Subcutaneous abdominal adipose tissue (tissue), 5 donors: ENCODE data around the gene TMCC3.

Source experiments
- H3K27ac ChIP-seq: one replicate; pipeline ENCODE4 v1.7.0; 2013; ENCODE audit warnings: low read depth, mild to moderate bottlenecking, inconsistent platforms, low read length, moderate library complexity
- H3K27me3 ChIP-seq, 5 donors: one replicate each; pipeline ENCODE4 v1.7.0; 2013; ENCODE audit warnings: low read length in 5 of 5, inconsistent platforms in 1 of 5; ENCODE audit not compliant: control insufficient read depth in 5 of 5, insufficient read depth in 4 of 5
- H3K36me3 ChIP-seq, 5 donors: one replicate each; pipeline ENCODE4 v1.7.0; 2013; ENCODE audit warnings: low read length in 5 of 5; ENCODE audit not compliant: control insufficient read depth in 5 of 5, insufficient read depth in 5 of 5
- H3K4me1 ChIP-seq, 5 donors: one replicate each; pipeline ENCODE4 v1.7.0; 2013; ENCODE audit warnings: low read length in 5 of 5, mild to moderate bottlenecking in 3 of 5, moderate library complexity in 1 of 5; ENCODE audit not compliant: control insufficient read depth in 5 of 5, insufficient read depth in 5 of 5
- H3K4me3 ChIP-seq, 5 donors: one replicate each; pipeline ENCODE4 v1.7.0; 2013; ENCODE audit warnings: low read length in 5 of 5, low read depth in 1 of 5
- H3K9ac ChIP-seq, 5 donors: one replicate each; pipeline ENCODE4 v1.7.0; 2013; ENCODE audit warnings: low read length in 5 of 5, mild to moderate bottlenecking in 4 of 5, moderate library complexity in 3 of 5
- H3K9me3 ChIP-seq, 5 donors: one replicate each; pipeline ENCODE4 v1.7.0; 2013; ENCODE audit warnings: low read length in 5 of 5; ENCODE audit not compliant: control insufficient read depth in 5 of 5
- donor health status: healthy.
- donor health status: healthy.
- donor health status: healthy.
- donor health status: healthy.
- donor health status: healthy.

TMCC3 gene

DNA sequence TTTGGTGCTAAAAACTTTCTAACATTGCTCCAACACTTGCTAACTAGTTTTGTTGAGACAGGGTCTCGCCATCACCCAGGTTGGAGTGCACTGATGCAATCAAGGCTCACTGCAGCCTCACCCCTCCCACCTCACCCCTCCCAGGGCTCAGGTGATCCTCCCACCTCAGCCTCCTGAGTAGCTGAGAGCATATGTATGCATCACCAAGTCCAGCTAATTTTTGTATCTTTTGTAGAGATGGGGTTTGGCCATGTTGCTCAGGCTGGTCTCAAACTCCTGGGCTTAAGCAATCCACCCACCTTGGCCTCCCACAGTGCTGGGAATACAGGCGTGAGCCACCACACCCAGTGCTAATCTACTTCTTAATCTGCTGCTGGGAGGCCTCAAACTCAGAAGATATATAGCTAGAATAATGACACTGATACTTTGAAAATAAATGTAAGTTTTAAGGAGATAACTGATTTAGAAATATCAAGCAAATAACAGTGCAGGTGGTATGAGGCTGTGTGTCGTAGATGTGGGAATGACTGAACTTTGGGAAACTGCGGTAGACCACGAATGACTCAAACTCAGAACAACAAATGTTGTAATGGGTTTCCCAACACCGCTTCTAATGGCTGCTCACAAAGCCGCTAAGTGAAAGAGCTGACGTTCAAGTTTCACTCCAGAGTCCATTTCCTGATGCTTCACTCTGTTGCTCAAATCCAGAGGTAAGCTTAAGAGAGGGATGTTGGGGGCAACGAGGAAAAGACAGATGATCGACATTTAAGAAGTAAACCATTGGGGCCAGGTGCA is 10.0 kb downstream of the TMCC3 start:
- Histone ChIP-seq H3K4me3 (no peak overlapping the region), H3K27me3 (no peaks in the 10 kb centered on the region), H3K36me3 (peaks cover 0 to 3% (median 0%) of the 10 kb centered on the region in 5 donors), H3K9me3 (no peaks in the 10 kb centered on the region), H3K9ac (no peak overlapping the region), H3K27ac (no peak overlapping the region), H3K4me1 (peaks cover 0 to 37% (median 15%) of the 10 kb centered on the region in 5 donors)

DNA sequence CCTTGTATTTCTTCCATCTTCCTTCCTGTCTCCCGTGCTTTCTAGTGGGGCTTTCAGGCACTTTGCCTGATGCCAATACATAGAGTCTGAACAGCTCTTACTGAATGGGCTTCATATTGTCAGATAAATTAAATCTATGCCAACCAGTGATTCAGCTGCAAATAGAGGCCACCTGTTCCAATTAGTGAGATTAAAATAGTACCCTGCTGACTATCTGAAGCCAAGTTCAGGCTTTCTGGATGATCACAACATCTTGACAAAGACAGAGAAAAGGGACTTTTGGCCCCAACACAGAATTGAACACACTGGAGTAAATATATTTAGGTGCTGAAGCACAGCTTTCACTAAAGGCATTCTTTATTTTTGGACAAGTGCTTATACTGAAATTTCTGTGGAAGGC is 11.8 kb downstream of the TMCC3 start:
- Histone ChIP-seq H3K36me3 (no peaks in the 10 kb centered on the region), H3K27ac (no peak overlapping the region), H3K27me3 (no peaks in the 10 kb centered on the region), H3K9me3 (no peaks in the 10 kb centered on the region), H3K4me1 (peaks cover 0 to 19% (median 3%) of the 10 kb centered on the region in 5 donors), H3K4me3 (no peak overlapping the region), H3K9ac (no peak overlapping the region)

DNA sequence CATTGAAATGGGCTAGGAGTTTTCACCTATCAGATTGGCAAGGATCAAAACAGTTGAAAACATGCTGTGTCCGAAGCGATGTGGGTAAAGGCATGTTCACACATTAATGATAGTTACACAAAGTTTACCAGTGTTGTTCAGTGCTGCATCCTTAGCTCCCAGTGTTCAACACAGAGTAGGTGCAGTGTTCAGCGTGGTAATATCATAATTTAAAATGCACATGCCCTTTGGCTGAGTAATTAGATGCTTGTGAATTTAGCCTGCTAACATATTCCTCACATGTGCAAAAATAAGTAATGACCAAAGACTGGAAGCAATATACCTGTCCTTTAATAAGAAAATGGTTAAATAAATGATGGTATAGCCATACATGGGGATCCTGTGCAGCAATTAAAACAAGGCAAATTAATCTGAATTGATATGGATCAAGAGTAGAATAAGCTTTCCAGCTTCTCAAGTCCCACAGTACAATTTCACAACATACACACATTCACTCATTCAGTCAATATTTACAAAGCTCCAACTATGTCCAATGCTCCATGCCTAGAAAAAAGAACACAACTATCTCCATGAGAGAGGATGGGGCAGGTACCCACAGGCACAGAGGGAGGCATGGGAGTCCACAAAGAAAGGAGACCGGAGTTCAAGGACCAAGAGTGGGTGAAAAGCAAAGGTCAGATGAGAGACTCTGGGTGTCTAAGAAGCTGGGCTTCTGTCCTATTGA is 12.8 kb downstream of the TMCC3 start:
- no peak overlapping the region for H3K27ac ChIP-seq
- no peak overlapping the region for H3K9ac ChIP-seq
- no peaks in the 10 kb centered on the region for H3K36me3 ChIP-seq

DNA sequence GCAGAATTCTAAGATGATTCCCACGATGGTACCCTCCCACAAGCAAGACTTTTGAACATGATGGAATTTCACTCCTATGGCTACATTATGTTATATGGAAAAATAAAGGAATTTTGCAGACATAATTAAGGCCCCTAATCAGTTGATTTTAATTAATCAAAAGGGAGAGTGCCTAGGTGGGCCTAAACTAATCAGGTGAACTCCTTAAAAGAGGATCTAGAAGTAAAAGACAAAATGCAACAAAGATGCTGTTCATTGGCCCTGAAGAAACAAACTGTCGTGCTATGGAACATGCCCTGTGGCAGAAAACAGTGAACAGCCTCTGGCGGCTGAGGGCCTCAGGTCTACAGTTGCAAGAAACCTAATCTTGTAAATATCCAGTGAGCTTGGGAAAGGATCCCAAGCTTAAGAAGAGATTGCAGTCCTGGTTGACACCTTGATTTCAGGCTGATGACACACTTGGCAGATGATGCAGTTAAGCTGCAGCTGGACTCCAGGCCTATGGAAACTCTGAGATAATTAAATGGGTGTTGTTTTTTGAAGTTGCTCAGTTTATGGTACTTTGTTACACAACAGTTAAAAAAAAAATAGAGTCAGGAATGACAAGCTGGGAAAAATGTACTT is 13.8 kb downstream of the TMCC3 start:
- Histone ChIP-seq H3K36me3 (no peaks in the 10 kb centered on the region), H3K27me3 (no peaks in the 10 kb centered on the region), H3K27ac (no peak overlapping the region), H3K4me1 (peaks cover 0 to 8% (median 0%) of the 10 kb centered on the region in 5 donors), H3K4me3 (no peak overlapping the region), H3K9me3 (no peaks in the 10 kb centered on the region), H3K9ac (no peak overlapping the region)

More for the DNA sequence above, 12.8 kb downstream of the TMCC3 start:
- Histone ChIP-seq H3K9me3 (no peaks in the 10 kb centered on the region), H3K4me3 (no peak overlapping the region), H3K4me1 (peaks cover 0 to 12% (median 2%) of the 10 kb centered on the region in 5 donors), H3K27me3 (no peaks in the 10 kb centered on the region)

DNA sequence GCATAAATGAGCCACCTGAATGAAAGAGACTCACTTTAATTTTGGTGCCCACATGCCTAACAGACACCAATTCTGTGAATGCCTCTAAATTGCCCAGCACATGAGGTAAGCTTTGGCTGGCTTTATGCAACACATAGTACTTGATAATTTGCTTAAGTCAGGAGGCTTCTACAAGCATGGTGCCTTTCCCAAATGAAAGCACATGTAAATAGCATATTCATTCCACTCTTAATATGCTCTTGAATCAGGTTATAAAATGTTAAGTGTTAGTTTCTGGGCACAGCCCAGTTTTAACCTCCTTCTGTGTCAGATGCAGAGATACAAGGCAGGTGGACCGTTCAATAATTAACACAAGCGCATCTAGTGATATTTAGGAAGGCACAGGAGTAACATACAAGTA is 15.6 kb downstream of the TMCC3 start:
- no peak overlapping the region for H3K4me3 ChIP-seq
- H3K9ac ChIP-seq: no peak overlapping the region
- H3K36me3 ChIP-seq: no peaks in the 10 kb centered on the region
- no peaks in the 10 kb centered on the region for H3K27me3 ChIP-seq
- no peaks in the 10 kb centered on the region for H3K9me3 ChIP-seq
- no peak overlapping the region for H3K27ac ChIP-seq
- peaks cover 0 to 6% (median 0%) of the 10 kb centered on the region in 5 donors for H3K4me1 ChIP-seq

DNA sequence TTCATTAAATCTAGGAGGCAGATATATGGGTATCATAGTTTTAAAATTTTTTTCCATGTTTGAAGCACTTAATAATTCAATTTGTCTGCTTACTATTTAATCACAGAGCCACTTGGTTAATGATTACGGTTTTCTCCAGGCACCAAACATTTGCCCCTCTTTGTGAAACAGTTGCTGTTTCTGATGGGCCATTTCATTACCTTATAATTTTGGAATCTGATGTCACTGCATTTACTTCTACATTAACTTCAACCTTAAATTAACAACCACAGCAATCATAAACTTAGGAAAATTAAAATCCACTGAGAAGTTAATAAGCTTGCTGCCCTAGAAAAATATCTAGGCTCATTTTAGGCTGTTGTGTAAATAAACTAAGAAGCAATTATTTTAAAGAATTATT is 17.0 kb downstream of the TMCC3 start:
- H3K4me1 ChIP-seq: peaks cover 0 to 7% (median 0%) of the 10 kb centered on the region in 5 donors
- H3K9me3 ChIP-seq: no peaks in the 10 kb centered on the region
- no peak overlapping the region for H3K9ac ChIP-seq
- H3K27ac ChIP-seq: no peak overlapping the region
- H3K36me3 ChIP-seq: no peaks in the 10 kb centered on the region
- no peaks in the 10 kb centered on the region for H3K27me3 ChIP-seq
- H3K4me3 ChIP-seq: no peak overlapping the region

DNA sequence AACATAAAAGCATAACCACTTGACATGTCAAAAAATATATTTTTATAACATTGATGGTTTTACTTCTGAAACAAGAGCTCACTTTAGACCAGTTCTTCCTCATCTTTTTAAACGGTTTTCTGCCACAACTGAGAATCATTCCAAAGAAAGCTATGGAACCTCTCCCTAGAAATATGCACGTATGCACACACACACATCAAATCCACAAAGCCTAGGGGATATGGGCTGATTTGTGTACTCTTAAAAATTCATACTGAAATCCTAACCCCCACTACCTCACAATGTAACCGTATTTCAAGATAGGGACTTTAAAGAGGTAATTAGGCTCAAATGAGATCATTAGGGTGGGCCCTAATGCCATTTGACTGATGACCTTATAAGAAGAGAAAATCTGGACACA is 19.3 kb downstream of the TMCC3 start:
- H3K27me3 ChIP-seq: no peaks in the 10 kb centered on the region
- H3K36me3 ChIP-seq: no peaks in the 10 kb centered on the region
- peaks cover 0 to 4% (median 0%) of the 10 kb centered on the region in 5 donors for H3K4me1 ChIP-seq
- H3K9me3 ChIP-seq: no peaks in the 10 kb centered on the region
- no peak overlapping the region for H3K27ac ChIP-seq
- no peak overlapping the region for H3K9ac ChIP-seq
- no peak overlapping the region for H3K4me3 ChIP-seq

DNA sequence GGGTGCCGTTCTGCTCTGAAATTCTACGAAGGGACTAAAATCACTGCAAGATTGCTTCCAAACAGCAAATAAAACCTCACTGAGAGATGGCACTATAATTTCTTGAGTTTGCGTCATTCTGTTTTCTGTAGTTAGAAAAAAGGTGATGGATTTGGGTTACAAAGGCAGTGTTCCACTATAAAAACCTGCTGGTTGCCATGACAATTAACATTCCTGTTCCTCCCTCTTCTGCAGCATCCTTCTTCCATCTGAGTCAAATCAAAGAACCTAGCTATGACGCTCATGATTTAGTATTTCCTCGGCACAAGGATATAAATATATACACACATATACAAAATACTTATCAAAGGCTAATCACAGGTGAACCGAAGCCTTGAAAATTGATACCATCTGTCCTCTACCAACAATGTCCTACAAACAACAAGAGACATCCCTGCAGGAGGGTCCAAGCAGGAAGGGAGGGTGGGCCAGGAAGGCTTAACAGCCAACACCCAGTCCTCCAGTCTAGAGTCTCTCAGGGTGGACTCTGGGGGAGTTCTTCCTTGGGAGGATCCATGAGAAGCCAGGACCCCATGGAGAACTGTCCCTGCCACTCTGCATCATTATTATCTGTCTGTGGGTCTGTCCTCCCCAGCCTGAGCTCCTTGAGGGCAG is 21.4 kb downstream of the TMCC3 start:
- Histone ChIP-seq H3K27ac (no peak overlapping the region), H3K27me3 (no peaks in the 10 kb centered on the region), H3K9ac (no peak overlapping the region), H3K4me3 (no peak overlapping the region), H3K9me3 (no peaks in the 10 kb centered on the region), H3K36me3 (no peaks in the 10 kb centered on the region), H3K4me1 (peaks cover 0 to 4% (median 0%) of the 10 kb centered on the region in 5 donors)

DNA sequence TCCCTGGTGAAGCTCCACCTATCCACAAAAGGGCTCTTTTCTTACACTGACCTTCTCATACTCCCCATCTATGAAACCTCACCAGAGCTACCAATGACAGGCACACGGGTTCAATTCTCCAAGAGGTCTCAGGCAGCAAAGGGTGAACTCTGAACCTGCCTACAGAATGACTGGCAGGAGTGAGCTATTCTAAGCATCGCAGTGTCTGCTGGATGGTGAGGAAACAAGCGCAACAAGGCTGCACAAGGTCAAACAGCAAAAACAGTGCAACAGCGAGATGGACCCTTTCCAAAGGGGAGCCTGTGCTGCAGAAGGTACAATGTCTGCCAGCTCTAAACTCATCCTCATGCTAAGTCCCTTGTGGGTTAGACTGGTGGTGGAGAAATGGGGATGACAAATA is 22.0 kb downstream of the TMCC3 start:
- Histone ChIP-seq H3K4me3 (no peak overlapping the region), H3K9ac (no peak overlapping the region), H3K4me1 (peaks cover 0 to 7% (median 0%) of the 10 kb centered on the region in 5 donors), H3K36me3 (no peaks in the 10 kb centered on the region), H3K27ac (no peak overlapping the region), H3K27me3 (no peaks in the 10 kb centered on the region), H3K9me3 (no peaks in the 10 kb centered on the region)
